IMR-90 (cell line): ENCODE data around the gene RTP5. TPM values are rescaled to one million over a fixed set of nuclear protein-coding genes. Genes with fewer than 3 reads are reported as not detected.

Experiments used
- ATAC-seq: fragments of 200-7000 bp; cut with Tn5 transposase; 2 replicates; pipeline ENCODE4 v1.9.1; 2020; ENCODE audit warnings: low read depth, mild to moderate bottlenecking, moderate library complexity
- BruUV-seq: library from RNA; stranded (reverse); fragments of 400-500 nt; replicated peaks from 2 replicates; lab custom pipeline; 2021; lab: Mats Ljungman, UMichigan
- CTCF ChIA-PET: fragments of 300-600 bp; formaldehyde crosslinking; extraction: SDS; loops from one replicate; lab custom pipeline; 2021; ENCODE audit warnings: antibody characterized with exemption; lab: Yijun Ruan, JAX
- POLR2A ChIA-PET: fragments of 300-600 bp; sonication (Branson Sonifier 250); formaldehyde crosslinking; loops from one replicate; lab custom pipeline; 2022; ENCODE audit warnings: antibody characterized with exemption; ENCODE audit not compliant: unreplicated experiment; lab: Charles Lee
- DNase-seq: peaks from one replicate; pipeline ENCODE4 v3.0.0; 2013
- H2AFZ ChIP-seq: replicated peaks from 2 replicates; pipeline ENCODE3; 2013; ENCODE audit warnings: low read length, mild to moderate bottlenecking; ENCODE audit not compliant: poor library complexity
- H2AK5ac ChIP-seq: 2 replicates; pipeline ENCODE4 v1.6.1; 2013; ENCODE audit warnings: low read depth, low read length, inconsistent platforms
- H2AK9ac ChIP-seq: replicated peaks from 2 replicates; pipeline ENCODE3; 2013; ENCODE audit warnings: mild to moderate bottlenecking, low read depth, low read length, moderate library complexity; ENCODE audit not compliant: poor library complexity
- H2BK120ac ChIP-seq: 2 replicates; pipeline ENCODE4 v1.6.1; 2013; ENCODE audit warnings: low read depth, low read length, inconsistent platforms
- H2BK15ac ChIP-seq: 3 replicates; pipeline ENCODE4 v1.6.1; 2013; ENCODE audit warnings: low read depth, low read length, inconsistent platforms
- H2BK20ac ChIP-seq: 2 replicates; pipeline ENCODE4 v1.6.1; 2013; ENCODE audit warnings: low read depth, mild to moderate bottlenecking, inconsistent platforms, low read length, moderate library complexity
- H2BK5ac ChIP-seq: 2 replicates; pipeline ENCODE4 v1.6.1; 2013; ENCODE audit warnings: mild to moderate bottlenecking, low read depth, low read length, inconsistent platforms; ENCODE audit not compliant: poor library complexity, severe bottlenecking
- H3K14ac ChIP-seq: replicated peaks from 2 replicates; pipeline ENCODE4 v1.6.1; 2013; ENCODE audit warnings: low read depth, low read length, inconsistent platforms
- H3K18ac ChIP-seq: 2 replicates; pipeline ENCODE4 v1.6.1; 2013; ENCODE audit warnings: low read depth, low read length, control low read depth
- H3K23ac ChIP-seq: 2 replicates; pipeline ENCODE4 v1.6.1; 2013; ENCODE audit warnings: low read depth, low read length, inconsistent platforms
- H3K27ac ChIP-seq: 2 replicates; pipeline ENCODE4 v1.5.1; 2013; ENCODE audit warnings: mild to moderate bottlenecking, control low read depth, low read length; ENCODE audit not compliant: insufficient read depth
- H3K27me3 ChIP-seq: 2 replicates; pipeline ENCODE4 v1.6.1; 2013; ENCODE audit warnings: low read length; ENCODE audit not compliant: control insufficient read depth, insufficient read depth
- H3K36me3 ChIP-seq: 2 replicates; pipeline ENCODE4 v1.6.1; 2013; ENCODE audit warnings: low read length, mixed read lengths; ENCODE audit not compliant: control insufficient read depth, insufficient read depth
- H3K4ac ChIP-seq: 2 replicates; pipeline ENCODE4 v1.6.1; 2013; ENCODE audit warnings: low read depth, low read length, inconsistent platforms
- H3K4me1 ChIP-seq: 2 replicates; pipeline ENCODE4 v1.6.1; 2013; ENCODE audit warnings: low read length, mixed read lengths; ENCODE audit not compliant: control insufficient read depth, insufficient read depth
- H3K4me2 ChIP-seq: 2 replicates; pipeline ENCODE4 v1.6.1; 2013; ENCODE audit warnings: low read depth, mild to moderate bottlenecking, control low read depth, low read length, moderate library complexity
- H3K4me3 ChIP-seq: 2 replicates; pipeline ENCODE4 v1.5.1; 2013; ENCODE audit warnings: low read depth, mild to moderate bottlenecking, control low read depth, low read length, moderate library complexity; ENCODE audit not compliant: insufficient read depth
- H3K56ac ChIP-seq: 2 replicates; pipeline ENCODE4 v1.6.1; 2013; ENCODE audit warnings: low read length, inconsistent platforms; ENCODE audit not compliant: insufficient read depth; ENCODE audit errors: extremely low read depth
- H3K79me1 ChIP-seq, 2 experiments: 2 replicates each; pipeline ENCODE4 v1.6.1; 2013; ENCODE audit warnings: low read length in 2 of 2, inconsistent platforms in 1 of 2, low read depth in 1 of 2
- H3K9ac ChIP-seq: 2 replicates; pipeline ENCODE4 v1.6.1; 2013; ENCODE audit warnings: low read depth, low read length, control low read depth
- H3K9me1 ChIP-seq: 2 replicates; pipeline ENCODE4 v1.6.1; 2013; ENCODE audit warnings: low read length, inconsistent platforms; ENCODE audit not compliant: insufficient read depth
- H3K9me3 ChIP-seq: 2 replicates; pipeline ENCODE4 v1.6.1; 2013; ENCODE audit warnings: low read length; ENCODE audit not compliant: control insufficient read depth, insufficient read depth
- H4K20me1 ChIP-seq: 2 replicates; pipeline ENCODE4 v1.6.1; 2013; ENCODE audit warnings: low read length, inconsistent platforms; ENCODE audit not compliant: insufficient read depth
- H4K5ac ChIP-seq: 2 replicates; pipeline ENCODE4 v1.6.1; 2013; ENCODE audit warnings: mild to moderate bottlenecking, low read depth, low read length, control low read depth
- H4K8ac ChIP-seq, 2 experiments: 2 replicates each; pipeline ENCODE4 v1.6.1; 2013; ENCODE audit warnings: low read depth in 2 of 2, low read length in 2 of 2, control low read depth in 1 of 2, inconsistent platforms in 1 of 2
- H4K91ac ChIP-seq: 2 replicates; pipeline ENCODE4 v1.6.1; 2013; ENCODE audit warnings: low read depth, low read length, inconsistent platforms; ENCODE audit not compliant: insufficient read depth
- BHLHE40 ChIP-seq: fragments of 150-350 bp; IDR thresholded peaks from 2 replicates; pipeline ENCODE4 v1.6.1; 2016; ENCODE audit warnings: mild to moderate bottlenecking, low read depth, low read length
- CEBPB ChIP-seq: IDR thresholded peaks from 2 replicates; pipeline ENCODE4 v1.6.1; 2012; ENCODE audit warnings: low read depth, low read length, improper control_type of control experiment
- CHD1 ChIP-seq: IDR thresholded peaks from 2 replicates; pipeline ENCODE4 v1.6.1; 2012; ENCODE audit warnings: low read depth, low read length, improper control_type of control experiment
- CTCF ChIP-seq: conservative IDR thresholded peaks from 2 replicates; pipeline ENCODE4 v1.5.1; 2012; ENCODE audit warnings: mild to moderate bottlenecking, low read depth, low read length, improper control_type of control experiment
- FOS ChIP-seq: fragments of 150-350 bp; IDR thresholded peaks from 2 replicates; pipeline ENCODE4 v1.6.1; 2016; ENCODE audit warnings: low read depth, low read length
- MAFK ChIP-seq: IDR thresholded peaks from 2 replicates; pipeline ENCODE4 v1.6.1; 2012; ENCODE audit warnings: low read depth, low read length, improper control_type of control experiment
- MAZ ChIP-seq: IDR thresholded peaks from 2 replicates; pipeline ENCODE4 v1.6.1; 2012; ENCODE audit warnings: low read depth, mild to moderate bottlenecking, low read length, improper control_type of control experiment, moderate library complexity, borderline replicate concordance
- MXI1 ChIP-seq: IDR thresholded peaks from 2 replicates; pipeline ENCODE4 v1.6.1; 2012; ENCODE audit warnings: low read depth, mild to moderate bottlenecking, low read length, moderate library complexity, borderline replicate concordance
- POLR2A ChIP-seq: IDR thresholded peaks from 2 replicates; pipeline ENCODE4 v1.6.1; 2012; ENCODE audit warnings: mild to moderate bottlenecking, low read depth, low read length
- RAD21 ChIP-seq: IDR thresholded peaks from 2 replicates; pipeline ENCODE4 v1.6.1; 2012; ENCODE audit warnings: low read length, improper control_type of control experiment
- RCOR1 ChIP-seq: IDR thresholded peaks from 2 replicates; pipeline ENCODE4 v1.6.1; 2012; ENCODE audit warnings: mild to moderate bottlenecking, low read length, improper control_type of control experiment; ENCODE audit not compliant: insufficient replicate concordance
- RFX5 ChIP-seq: IDR thresholded peaks from 2 replicates; pipeline ENCODE4 v1.8.0; 2012; ENCODE audit warnings: low read depth, mild to moderate bottlenecking, low read length, moderate library complexity
- SMC3 ChIP-seq: fragments of 150-350 bp; IDR thresholded peaks from 2 replicates; pipeline ENCODE4 v1.6.1; 2016; ENCODE audit warnings: low read depth, mild to moderate bottlenecking, antibody characterized with exemption, low read length, moderate library complexity
- USF2 ChIP-seq: fragments of 150-350 bp; IDR thresholded peaks from 2 replicates; pipeline ENCODE4 v1.6.1; 2017; ENCODE audit warnings: mild to moderate bottlenecking, antibody characterized with exemption, low read length, low read depth
- WGBS, 2 experiments: methylation state at CpG; one replicate each; pipeline versions ENCODE4 v1.1.5 to v1.1.7; 2013; ENCODE audit warnings: missing lambda C conversion rate in 2 of 2; ENCODE audit not compliant: insufficient read length in 1 of 2; ENCODE audit errors: extremely low coverage in 2 of 2; 5-methylcytosine and 5-hydroxymethylcytosine counted together
- dilution Hi-C: fragments of 300-500 bp; cut with HindIII; formaldehyde crosslinking; loops from one replicate; pipeline ENCODE4 v1.14.3; 2018; ENCODE audit warnings: low sequenced_read_pairs; ENCODE audit not compliant: unreplicated experiment
- in situ Hi-C: fragments of 300-500 bp; cut with MboI; formaldehyde crosslinking; loops from 3 replicates; pipeline ENCODE4 v1.14.3; 2019; ENCODE audit warnings: low sequenced_read_pairs, inconsistent platforms, mixed read lengths
- intact Hi-C: fragments of 100-400 bp; cut with micrococcal nuclease; formaldehyde crosslinking; loops from 2 replicates; pipeline ENCODE4 v1.10.0; 2022
- polyA plus RNA-seq, 3 experiments: library from polyadenylated mRNA; depleted of rRNA; stranded (reverse); fragments of >200 nt; gene quantifications; 2 replicates each; pipeline ENCODE4 v1.2.3, GENCODE V29; 2012; ENCODE audit warnings: low replicate concordance in 1 of 3
- total RNA-seq: library from RNA; depleted of rRNA; stranded (reverse); fragments of >200 nt; gene quantifications from 2 replicates; pipeline ENCODE4 v1.2.3, GENCODE V29; 2012

RTP5 gene
- total and polyA plus RNA-seq, 2 of the 4 experiments (the other 2 are of a cell fraction): not detected

DNA sequence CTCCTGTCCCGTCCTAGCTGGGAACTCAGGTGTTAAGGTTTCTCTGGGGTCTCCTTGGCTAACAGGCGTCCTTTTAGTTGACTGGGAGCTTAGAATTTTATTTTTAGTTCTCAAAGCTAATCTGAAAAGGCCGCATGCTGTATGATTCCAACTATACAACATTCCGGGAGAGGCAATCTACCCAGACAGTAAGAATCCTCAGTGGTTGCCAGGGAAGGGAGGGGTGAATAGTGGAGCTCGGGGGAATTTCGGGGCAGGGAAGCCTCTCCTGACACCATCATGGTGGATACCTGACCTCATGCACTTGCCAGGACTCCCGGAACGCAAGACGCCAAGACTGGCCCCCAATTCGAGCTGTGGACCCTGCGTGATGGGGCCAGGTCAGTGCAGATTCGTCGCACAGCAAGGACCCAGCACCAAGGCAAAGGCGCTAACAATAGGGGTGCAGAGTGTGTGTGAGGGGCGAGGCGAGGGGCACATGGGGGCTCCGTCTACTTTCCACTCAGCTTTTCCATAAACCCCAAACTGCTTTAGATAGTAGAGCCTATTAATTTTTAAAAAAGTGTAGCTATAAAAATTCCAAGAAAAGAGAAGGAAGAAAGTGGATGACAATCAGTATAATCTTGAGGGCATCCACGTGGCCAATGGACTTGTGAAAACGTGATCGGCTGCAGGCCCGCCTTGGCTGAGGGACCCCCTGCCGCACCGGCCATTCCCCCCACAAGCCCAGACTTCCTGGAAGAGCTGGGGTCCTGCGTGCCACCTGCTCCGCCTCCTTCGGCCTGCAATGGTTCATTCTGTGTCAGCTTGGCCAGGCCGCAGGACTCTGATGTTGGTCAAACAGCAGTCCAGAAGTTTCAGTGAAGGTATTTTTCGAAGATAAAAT lies 28.1 kb upstream of the RTP5 start:
- Histone ChIP-seq H3K56ac (no peak overlapping the region), H3K9me1 (no peaks in the 10 kb centered on the region), H2AK9ac (no peak overlapping the region), H2BK15ac (no peak overlapping the region), H4K8ac (no peak overlapping the region), H3K27me3 (peaks cover 22% of the 10 kb centered on the region), H3K4me3 (no peak overlapping the region), H2AK5ac (no peak overlapping the region), H3K4me2 (no peak overlapping the region), H3K9ac (no peak overlapping the region), H2BK120ac (no peak overlapping the region), H3K14ac (no peak overlapping the region), H3K4ac (no peak overlapping the region), H2BK5ac (no peak overlapping the region), H2AFZ (no peak overlapping the region), H2BK20ac (no peak overlapping the region), H3K79me1 (no peaks in the 10 kb centered on the region), H3K23ac (no peak overlapping the region), H4K5ac (no peak overlapping the region), H4K91ac (no peak overlapping the region), H4K20me1 (no peaks in the 10 kb centered on the region), H3K4me1 (no peaks in the 10 kb centered on the region), H3K36me3 (no peaks in the 10 kb centered on the region), H3K9me3 (no peaks in the 10 kb centered on the region), H3K18ac (no peak overlapping the region), H3K27ac (no peak overlapping the region)
- DNase-seq: no peak
- 53% methylated on average over 5 of the region's 28 CpGs; no CpG with 5 or more reads in 1 of the 2 experiments for WGBS, 2 experiments
- ChIA-PET POLR2A (no interaction called here), CTCF (no interaction called here)
- TF ChIP-seq BHLHE40 (no peak), MAFK (no peak), FOS (no peak), RCOR1 (no peak), POLR2A (no peak), CTCF (no peak), MAZ (no peak), RAD21 (no peak), SMC3 (no peak), CEBPB (no peak), USF2 (no peak), RFX5 (no peak), MXI1 (no peak), CHD1 (no peak)
- dilution Hi-C loops: no loop called here
- no TSS peak for BruUV-seq
- ATAC-seq: no peak
- in situ Hi-C loops: no loop called here
- intact Hi-C loops: no loop called here
